Measurements from ENCODE around the gene ANXA4.

Gene ANXA4

GRCh38 chr2:69741575-69742321 lies at the start of gene ANXA4:
Gene ANXA4, plus strand, starts transcription at chr2:69742134. Its CDS starts 39,432 bp downstream, at chr2:69781566.
- DNase-seq = no peak

GRCh38 chr2:69692424-69692823 lies 49.5 kb upstream of the ANXA4 start:
- no peak for DNase-seq

GRCh38 chr2:69693059-69693774 lies 48.7 kb upstream of the ANXA4 start:
- DNase-seq = no peak

DNA sequence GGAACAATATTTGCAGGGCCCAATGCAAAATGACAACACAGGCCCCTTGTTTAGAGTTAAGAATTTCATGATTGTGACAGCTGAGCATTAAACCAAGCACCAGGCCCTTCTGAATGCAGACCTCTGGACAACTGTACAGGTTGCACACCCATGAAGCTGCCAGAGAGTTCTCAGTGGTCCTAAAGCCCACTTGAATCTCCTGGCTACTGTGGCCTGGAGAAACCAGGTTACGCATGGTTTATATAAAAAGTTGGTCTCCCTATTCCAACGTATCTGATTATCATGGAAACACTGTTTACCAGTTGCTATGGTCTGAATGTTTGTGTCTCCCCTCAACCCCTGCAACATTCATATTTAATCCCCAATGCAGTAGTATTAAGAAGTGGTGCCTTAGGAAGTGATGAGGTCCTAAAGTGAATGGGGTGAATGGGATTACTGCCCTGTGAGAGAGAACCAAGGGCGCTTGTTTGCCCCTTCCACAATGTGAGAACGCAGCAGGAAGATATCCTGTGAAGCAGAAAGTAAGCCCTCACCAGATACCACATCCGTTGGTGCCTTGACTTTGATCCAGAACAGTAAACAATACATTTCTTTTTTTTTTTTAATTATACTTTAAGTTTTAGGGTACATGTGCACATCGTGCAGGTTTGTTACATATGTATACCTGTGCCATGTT lies 48.0 kb upstream of the ANXA4 start:
- DNase-seq = no peak

DNA sequence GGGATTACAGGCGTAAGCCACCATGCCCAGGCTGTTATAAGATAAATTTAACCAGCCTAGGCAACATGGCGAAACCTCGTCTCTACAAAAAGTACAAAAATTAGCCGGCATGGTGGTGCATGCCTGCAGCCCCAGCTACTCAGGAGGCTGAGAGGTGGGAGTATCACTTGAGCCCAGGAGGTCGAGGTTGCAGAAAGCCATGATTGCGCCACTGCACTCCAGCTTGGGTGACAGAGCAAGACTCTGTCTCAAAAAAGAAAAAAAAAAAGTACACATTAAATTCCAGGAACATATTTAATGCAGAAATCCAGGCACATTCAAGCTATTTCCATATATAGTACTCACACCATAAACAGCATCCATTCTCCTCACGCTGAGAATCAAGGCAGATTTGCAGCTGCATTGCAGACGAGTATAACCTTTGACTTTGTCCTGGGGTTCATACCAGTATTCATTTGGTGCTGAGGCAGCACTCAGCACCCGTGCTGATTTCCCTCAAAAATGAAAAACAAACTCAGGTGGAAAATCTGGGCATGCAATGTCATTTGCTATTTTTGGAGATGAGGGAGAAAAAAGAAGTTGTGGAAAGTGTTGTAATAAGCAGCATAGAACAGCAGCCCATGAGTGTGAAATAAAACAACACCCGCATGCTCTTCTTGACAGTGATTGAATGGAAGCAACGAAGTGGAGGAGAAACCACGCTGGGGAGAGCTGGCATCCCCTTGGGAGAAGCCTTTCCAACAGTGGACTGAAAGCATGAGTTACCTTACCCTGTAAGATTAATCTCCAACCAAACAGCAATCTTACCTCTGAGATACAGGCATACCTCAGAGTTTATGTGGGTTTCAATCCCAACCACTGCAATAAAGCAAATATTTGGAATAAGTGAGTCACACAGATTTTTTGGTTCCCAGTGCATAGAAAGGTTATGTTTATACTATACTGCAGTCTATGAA lies 46.8 kb upstream of the ANXA4 start:
- no peak for DNase-seq

GRCh38 chr2:69695850-69696216 lies 46.1 kb upstream of the ANXA4 start:
- DNase-seq = no peak

- DNase-seq = no peak
Observed at GRCh38 chr2:69700381-69700780, 41.6 kb upstream of the ANXA4 start.

GRCh38 chr2:69701100-69701945 lies 40.6 kb upstream of the ANXA4 start:
- no peak for DNase-seq

DNA sequence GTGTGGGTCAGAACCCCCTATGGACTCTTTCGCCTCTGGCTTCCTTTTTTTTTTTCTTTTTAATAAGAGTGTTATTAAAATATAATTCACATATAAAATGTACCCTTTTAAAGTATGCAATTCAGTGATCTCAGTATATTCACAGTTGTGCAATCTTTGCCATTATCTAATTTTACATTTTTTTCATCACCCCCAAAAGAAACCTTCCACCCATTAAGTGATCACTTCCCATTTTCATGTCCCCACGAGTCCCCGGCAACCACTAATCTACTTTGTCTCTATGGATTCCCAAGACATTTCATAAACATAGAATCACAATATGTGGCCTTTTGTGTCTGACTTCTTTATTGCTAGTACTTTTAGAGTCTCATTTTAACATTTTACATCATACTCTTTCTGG lies 38.7 kb upstream of the ANXA4 start:
- no peak for DNase-seq

- no peak for DNase-seq
Observed at GRCh38 chr2:69704446-69704845, 37.5 kb upstream of the ANXA4 start.

- DNase-seq = no peak
Observed at GRCh38 chr2:69709290-69709689, 32.6 kb upstream of the ANXA4 start.

DNA sequence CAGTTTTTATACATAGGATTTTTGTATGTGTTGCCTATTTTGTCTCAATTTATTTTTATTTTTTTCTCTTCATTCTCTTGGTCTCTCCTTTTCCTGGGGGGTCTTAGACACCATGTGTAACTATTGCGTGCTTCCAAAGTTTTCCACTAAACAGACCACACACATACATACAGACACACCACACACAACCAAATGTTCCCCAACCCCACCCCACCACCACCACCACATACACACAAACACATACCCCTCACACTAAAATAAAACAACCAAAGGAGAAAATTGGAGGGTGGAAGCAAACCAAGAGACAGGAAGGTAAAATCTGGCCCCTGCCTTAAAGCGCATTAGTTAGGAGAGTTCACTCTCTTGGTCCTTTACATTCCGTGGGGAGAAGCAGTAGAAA lies 30.0 kb upstream of the ANXA4 start:
- DNase-seq = no peak

DNA sequence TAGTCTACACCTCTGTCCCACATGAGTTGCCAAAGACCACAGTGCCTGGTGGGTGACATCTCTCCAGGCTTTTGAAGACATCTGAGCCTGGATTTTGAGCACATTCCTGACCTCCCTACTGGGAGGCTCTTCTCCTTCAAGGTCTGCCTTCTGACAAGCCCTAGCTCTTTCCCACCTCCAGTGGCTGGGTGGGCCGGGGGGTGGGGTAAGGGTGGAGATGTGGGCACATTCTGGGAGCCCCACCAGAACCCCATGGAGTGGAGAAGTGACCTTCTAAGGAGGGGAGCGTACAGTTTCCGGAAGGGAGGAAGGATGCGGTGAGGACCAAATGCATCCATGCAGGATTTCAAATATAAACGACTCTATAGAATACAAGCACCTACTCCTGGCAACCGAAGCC lies 27.9 kb upstream of the ANXA4 start:
- DNase-seq = no peak

DNA sequence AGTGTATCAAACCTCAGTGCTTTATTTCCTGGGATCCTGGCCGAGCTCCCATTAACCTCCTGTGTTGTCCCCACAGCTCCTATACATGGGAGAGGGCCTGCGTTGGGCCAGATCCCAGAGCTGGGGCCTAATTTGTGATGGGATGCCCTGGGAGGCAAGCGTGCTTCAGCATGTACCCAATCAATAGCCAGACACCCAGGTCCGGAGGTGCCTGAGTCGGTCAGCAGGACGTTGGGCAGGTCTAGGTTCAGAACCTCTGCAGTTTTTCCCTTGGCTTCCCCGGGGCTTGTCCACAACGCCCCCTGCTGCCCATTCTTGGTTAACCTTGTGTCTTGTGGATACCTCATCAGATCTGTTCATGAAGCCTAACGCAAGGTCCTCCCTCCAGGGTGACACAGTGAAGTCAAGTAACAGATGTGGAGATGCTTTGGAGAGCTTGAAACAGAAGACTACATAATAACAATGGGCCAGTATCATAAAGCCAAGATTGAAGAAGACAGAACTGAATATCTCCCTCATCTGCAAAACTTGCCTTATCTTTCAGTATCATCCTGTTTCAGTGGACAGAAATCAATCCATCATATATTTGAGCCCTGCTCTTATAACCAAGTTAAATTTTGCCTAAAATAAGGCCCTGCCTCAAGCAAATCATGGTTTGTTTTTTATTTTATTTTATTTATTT lies 27.3 kb upstream of the ANXA4 start:
- peak; percentile 33 for DNase-seq

GRCh38 chr2:69715964-69716363 lies 26.0 kb upstream of the ANXA4 start:
- no peak for DNase-seq

GRCh38 chr2:69716555-69717120 lies 25.3 kb upstream of the ANXA4 start:
- no peak for DNase-seq

DNA sequence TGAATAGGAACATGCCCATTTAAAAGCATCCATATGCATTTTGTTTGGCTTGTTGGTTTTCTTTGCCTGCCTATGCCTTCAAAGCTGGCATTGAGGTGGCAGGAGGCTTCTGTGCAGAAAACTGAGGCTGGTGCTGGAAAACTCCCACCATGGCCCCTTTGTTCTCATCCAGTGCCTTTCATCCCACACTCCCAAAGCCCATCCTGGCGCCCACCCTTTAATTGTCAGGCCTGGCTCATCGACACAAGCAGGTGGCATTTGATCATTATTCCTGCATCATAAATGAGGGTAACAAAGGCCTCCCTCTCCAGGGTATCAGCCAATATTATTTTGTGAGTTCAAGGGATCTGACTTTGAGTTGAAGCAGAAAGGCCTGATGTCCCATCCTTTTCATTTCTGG lies 24.7 kb upstream of the ANXA4 start:
- DNase-seq = no peak

- DNase-seq = no peak
Observed at GRCh38 chr2:69717861-69718273, 24.1 kb upstream of the ANXA4 start.

DNA sequence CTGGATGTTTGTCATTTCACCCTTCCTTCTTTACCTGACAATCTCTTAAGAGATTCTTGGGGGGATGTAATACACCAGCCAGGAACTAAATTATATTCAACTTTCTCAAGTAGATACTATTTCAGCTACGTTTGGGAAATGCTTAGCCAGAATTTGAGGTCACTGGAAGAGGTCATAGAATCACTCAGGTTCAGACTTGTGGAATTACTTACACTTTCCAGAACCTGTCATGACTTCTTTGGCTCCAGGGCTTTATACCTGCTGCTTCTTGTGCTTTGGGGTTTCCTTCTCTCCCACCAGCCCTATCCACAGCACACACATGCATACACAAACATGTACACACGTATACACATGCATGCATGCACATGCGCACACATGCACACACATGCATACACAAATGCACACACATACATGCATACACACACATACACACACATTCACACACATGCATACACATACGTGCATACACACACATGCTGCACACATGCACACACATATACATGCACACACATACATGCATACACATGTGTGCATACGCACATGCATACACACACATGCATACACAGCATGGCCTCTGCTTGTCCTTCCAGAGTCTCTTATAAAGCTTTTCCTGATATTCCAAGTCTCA lies 23.5 kb upstream of the ANXA4 start:
- DNase-seq = no peak

- no peak for DNase-seq
Observed at GRCh38 chr2:69720404-69720803, 21.5 kb upstream of the ANXA4 start.

All from NCI-H187 treated with DMSO at 0.1 percent for 48 hours (cell line).